ENCODE measurements around the gene RUNX2.

RUNX2 gene

GRCh38 chr6:45595010-45595851, 267.1 kb downstream of the RUNX2 start:
- DNase-seq = no peak

- no peak for DNase-seq
Observed at GRCh38 chr6:45597424-45597823, 269.3 kb downstream of the RUNX2 start.

- no peak for DNase-seq
Observed at GRCh38 chr6:45599053-45599452, 270.9 kb downstream of the RUNX2 start.

DNA sequence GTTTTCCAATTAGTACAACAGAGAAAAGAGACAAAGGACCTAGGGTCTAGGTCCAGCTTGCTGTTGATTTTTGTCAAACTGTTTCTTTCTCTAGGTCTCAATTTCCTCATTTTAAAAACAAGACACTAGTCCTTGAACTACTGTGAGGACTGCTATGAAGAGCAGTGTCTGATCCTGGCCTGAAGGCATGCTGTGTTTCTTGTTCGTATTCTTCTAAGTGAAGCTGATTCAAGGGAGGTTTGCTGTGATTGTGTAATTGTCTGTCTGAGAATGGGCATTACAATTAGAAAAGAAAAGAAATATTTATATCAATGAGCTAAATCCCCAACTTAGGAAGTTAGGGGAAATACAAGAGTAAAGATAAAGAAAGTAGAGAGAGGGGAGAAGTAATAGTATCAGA, 277.8 kb downstream of the RUNX2 start:
- DNase-seq = no peak

GRCh38 chr6:45606831-45607400, 278.8 kb downstream of the RUNX2 start:
- DNase-seq = no peak

- no peak for DNase-seq
Observed at GRCh38 chr6:45607798-45608197, 279.7 kb downstream of the RUNX2 start.

DNA sequence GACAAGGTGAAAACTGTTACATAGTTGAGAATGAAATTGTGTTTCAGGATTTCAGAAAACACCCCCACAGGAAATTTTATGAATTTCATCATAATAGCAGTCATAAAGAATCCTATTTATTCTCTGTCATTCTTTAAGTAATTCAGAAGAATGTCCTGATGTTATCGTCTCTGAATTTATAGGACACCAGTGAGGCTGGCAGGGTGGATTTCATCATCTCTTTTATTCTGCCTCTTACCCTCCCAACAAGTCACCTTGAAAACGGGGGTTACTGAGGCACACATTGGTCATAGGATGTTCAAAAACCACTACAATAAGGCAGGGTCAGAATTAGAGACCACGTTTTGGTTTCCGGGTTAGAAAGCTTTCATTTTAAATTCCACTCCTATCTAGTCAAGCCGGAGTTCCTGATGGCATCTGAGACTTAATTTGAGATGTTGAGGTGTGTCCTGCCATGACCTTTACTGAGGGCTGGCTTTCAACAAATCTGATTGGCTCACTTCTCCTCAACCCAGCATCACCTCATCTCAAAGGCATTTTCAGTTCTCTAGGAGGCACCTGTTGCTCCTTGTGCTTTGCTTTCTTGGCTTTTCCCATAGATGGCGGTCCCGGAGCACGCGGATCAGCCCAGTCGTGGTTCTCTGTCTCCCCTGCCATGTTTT, 280.3 kb downstream of the RUNX2 start:
- DNase-seq = no peak

GRCh38 chr6:45609141-45609638, 281.1 kb downstream of the RUNX2 start:
- DNase-seq = no peak

DNA sequence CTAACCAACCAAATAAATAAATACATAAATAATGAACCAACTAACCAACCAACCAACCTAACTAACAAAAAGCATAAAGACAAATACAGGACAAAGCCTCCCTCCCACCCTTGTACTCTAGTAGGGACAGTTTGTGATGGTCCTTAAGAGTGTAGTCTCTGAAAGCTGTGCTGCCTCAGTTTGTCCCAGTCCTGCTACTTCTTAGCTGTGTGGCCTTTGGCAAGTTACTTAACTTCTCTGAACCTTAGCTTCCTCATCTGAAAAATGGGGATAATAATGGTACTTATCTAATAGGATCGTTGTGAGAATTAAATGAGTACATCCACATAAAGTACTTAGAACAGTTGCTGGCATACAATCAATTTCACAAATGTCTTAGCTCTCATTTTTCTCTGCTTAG, 282.2 kb downstream of the RUNX2 start:
- DNase-seq = no peak

GRCh38 chr6:45610832-45611231, 282.7 kb downstream of the RUNX2 start:
- no peak for DNase-seq

DNA sequence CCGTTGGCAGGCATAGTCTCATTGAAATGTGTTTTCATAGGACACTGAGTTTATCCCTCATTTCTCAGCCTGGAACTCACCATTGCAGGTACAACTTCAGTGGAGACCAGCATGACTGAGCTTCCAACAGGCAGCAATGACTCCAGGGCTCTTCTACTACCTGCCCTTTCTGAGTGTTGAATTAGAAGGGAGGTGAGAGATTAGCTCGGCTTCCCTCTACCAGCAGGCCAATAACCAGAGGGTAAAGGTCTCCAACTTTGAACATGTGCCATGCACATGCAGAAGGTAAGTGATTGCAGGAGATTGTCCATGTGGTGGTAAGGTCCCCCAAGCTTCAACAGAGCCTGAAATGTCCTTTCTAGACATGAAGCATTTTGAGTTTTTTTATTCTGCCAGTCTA, 283.4 kb downstream of the RUNX2 start:
- no peak for DNase-seq

DNA sequence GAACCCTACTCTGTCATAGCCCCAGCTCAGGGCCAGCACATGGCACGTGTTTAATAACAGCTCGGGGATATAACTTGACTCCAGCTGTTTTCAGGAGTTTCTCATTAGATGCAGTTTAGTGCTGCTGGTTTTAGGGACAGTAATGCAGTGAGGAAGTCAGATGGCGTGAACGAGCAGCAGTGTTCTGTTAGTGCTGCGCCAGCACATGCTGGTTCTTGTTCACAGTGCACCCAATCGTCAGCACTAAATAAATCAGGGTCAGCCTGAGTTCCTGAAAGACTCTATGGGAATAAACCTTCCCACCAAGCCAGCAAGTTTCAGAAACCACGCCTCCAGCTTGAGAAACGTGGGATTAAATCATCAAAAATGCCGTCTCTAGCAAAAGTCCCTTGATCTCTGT, 285.5 kb downstream of the RUNX2 start:
- no peak for DNase-seq

- no peak for DNase-seq
Observed at GRCh38 chr6:45614488-45615285, 286.6 kb downstream of the RUNX2 start.

DNA sequence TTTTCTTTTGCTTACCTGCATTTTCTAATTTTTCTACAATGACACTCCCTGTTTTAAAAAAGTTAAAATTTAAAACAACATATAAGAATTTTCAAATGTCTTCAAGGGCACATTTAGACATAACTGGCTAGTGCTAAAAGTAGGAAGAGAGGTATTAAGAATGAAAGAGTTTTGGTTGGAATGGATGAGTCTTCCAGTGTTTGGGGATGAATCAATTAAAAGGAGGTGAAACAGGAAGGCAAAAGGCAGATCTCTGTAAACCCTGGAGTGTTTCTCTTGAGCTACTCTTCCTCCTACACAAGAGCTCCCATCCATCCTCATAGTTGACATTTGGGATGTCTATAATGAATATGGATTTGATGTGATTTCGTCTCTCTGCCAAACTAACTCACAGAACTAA, 288.1 kb downstream of the RUNX2 start:
- DNase-seq = no peak

- DNase-seq = no peak
Observed at GRCh38 chr6:45617441-45617840, 289.3 kb downstream of the RUNX2 start.

DNA sequence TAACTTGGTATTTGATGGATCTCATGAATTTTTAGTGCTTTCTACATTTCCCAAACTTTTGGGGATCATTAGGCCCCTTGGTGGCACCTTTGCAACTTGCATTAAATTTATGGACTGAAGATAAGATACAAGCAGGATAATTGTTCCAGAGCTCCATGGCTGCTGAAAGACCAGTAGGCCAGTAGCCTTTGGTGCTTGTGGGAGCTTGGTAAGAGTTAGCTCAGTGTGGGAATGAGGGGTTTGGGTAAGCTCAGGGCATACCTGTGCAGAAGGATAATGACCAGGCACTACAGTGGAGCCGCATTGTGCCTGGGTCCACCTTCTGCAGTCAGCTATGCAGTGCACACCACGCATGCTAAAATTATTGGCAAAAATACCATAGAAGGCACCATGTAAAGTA, 290.1 kb downstream of the RUNX2 start:
- DNase-seq = no peak

DNA sequence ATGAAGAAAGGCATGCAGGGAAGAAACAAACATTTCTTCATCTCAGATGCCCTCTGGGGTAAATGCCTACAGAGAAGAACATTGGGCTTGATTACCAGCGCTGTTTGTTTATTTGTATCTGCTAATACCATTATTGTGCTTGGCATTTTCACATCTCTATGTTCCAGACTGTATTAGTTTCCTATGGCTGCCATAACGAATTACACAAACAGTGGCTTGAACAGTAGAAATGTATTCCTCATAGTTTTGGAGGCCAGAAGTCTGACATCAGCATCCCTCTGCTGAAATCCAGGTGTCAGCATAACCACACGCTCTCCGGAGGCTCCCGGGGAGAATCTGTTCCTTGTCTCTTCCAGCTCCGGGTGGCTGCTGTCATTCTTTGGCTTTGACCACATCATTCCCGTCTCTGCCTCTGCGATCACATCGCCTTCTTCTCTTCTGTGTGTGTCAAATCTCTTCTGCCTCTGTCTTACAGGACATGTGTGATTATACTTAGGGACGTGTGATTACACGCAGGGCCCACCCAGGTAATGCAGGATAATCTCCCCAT, 291.2 kb downstream of the RUNX2 start:
- DNase-seq = no peak

DNA sequence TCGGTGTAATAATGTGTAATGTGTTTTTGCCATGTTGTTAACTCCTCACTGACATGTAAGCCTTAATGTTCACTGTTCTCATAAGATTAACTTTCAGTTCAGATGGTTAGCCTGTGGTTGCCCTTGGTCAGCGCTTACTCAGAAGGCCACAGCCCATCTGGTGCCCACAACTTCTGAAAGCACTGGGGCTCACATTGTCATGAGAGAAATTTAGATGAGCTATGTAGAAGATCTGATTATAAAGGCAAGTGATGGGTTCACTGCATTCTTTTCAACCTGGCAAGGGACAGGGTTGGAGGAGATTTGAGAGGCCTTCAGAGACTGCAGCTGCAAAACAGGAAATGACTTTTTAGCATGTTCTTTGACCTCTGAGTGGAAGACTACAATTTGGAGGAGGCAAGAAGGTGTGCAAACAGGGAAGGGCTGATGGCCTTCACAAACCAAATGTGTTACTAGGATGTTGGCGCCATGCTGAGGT, 291.9 kb downstream of the RUNX2 start:
- no peak for DNase-seq

DNA sequence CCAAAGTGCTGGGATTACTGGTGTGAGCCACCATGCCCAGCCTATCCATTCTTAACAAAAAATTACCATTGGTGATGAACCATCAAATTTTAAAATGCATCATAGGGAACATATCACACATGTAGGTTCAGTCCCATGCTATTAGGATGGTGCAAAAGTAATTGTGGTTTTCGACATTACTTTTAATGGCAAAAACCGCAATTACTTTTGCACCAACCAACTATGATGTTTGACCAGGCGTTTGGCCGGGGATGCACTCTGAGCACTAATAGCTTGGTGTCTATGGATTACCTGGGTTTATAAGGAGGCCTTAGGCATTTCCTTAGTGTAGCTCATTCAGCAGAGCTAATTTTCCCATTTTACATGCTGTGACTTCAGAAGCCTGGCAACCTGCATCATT, 296.1 kb downstream of the RUNX2 start:
- DNase-seq = no peak

GRCh38 chr6:45625191-45625664, 297.1 kb downstream of the RUNX2 start:
- no peak for DNase-seq

DNA sequence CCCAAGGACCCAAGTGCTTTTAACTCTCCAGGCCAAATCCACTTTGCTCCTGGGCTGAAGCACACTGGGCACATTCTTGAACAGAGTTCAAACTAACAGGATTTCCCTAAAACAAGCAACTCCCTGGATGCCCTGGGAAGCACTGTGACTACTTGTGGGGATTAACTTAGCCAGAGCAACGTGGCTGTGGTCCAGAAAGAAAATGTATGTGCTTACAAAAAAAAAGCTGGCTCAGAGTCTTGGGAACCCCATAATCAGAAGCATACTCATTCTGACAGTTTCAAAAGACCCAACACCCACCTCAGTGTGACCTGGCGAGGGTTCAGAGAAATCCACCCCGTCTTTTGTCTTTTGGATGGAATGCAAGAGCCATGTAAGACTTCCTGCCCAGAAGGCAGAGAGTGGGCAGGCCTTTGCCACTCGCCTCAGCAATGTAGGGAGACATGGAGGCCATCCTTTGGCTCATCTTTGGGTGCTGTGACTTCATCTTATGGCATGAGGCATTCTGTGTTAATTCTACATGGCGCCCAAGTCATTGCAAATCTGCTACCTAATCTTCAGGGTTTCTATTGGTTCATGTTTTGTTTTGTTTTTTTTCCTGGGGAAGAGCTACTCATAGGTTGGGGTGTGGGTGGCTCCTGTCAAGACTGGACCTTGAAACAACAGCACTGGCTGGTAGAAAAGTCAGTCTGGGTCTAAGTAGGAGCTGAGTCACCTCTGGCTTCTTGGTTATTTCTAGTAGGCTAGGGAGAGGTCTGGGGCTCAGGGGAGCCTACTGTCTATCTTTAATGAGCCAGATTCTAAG, 298.2 kb downstream of the RUNX2 start:
- DNase-seq = no peak

DNA sequence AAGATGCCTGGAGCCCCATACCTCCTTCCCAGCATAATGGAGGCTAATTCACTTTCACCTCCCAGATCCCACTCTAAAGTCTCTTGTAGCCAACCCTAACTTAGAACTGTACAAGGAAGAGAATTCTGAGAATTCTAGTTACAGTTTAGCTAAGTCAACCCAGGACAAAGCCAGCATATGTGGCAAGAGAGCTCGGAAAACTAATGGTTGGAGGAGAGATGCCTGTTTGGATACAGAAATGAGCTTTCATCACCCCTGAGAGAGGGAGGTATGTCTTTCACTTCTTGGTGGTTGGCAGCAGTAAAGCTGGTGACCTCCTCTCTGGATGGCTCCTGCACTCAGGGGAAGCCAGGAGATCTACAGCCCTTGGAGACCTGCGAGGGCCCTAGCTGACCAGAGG, 302.2 kb downstream of the RUNX2 start:
- no peak for DNase-seq

Measured in SHP77 treated with DMSO at 0.1 percent for 48 hours (cell line).